ENCODE measurements around the gene MDP1.

- TF ChIP-seq CTCF (IDR thresholded peaks at IDR 0.05) (no peak), POLR2A (IDR thresholded peaks at IDR 0.05) (no peak)
Observed at GRCh38 chr14:24179961-24180796, 35.7 kb downstream of the MDP1 start.

Measured in esophagus squamous epithelium (tissue), 4 donors.